ENCODE results near the gene DYRK4. TPM values are rescaled to one million over a fixed set of nuclear protein-coding genes. Genes with fewer than 3 reads are reported as not detected.

DYRK4 gene
- total RNA-seq, 1 donor from 2014 or later, result 30.1 TPM

DNA sequence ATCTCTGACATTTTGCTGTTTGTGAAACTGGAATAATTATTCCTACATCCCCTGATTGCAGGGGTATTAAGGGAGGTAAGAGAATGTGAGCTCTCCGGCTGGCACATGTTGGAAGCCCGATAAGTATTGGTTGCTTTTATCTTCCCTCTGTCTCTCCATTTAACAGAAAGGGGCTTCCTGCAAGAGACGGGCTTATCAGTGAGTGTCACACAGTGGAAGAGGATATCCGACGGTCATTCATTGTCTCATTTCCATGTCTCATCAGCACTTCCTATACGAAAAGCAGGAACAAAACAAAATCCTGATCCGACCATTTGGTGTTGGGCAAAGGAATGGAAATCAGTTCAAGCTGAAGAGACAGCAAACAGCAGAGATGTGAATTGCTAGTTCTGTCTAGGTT lies 10.7 kb downstream of the DYRK4 start:
- no peaks in the 10 kb centered on the region for H3K4me1 Mint-ChIP-seq (ENCODE audit: low read depth)
- H3K36me3 Mint-ChIP-seq (ENCODE audit: low read depth), result no peaks in the 10 kb centered on the region
- no peaks in the 10 kb centered on the region for H3K9me3 Mint-ChIP-seq
- DNase-seq (ENCODE audit: low spot score), result no peak
- peaks cover 7% of the 10 kb centered on the region for H3K27me3 Mint-ChIP-seq (ENCODE audit: low read depth)
- H3K27ac Mint-ChIP-seq, result no peak overlapping the region
- intact Hi-C loops (cut with micrococcal nuclease), result no loop called here
- no peak overlapping the region for H3K4me3 Mint-ChIP-seq (ENCODE audit: low read depth)

- peaks cover 7% of the 10 kb centered on the region for H3K27me3 Mint-ChIP-seq (ENCODE audit: low read depth)
- H3K4me1 Mint-ChIP-seq (ENCODE audit: low read depth), result no peaks in the 10 kb centered on the region
- intact Hi-C loops (cut with micrococcal nuclease), result no loop called here
- DNase-seq (ENCODE audit: low spot score), result no peak
- H3K9me3 Mint-ChIP-seq, result no peaks in the 10 kb centered on the region
- no peak overlapping the region for H3K27ac Mint-ChIP-seq
- H3K36me3 Mint-ChIP-seq (ENCODE audit: low read depth), result no peaks in the 10 kb centered on the region
- no peak overlapping the region for H3K4me3 Mint-ChIP-seq (ENCODE audit: low read depth)
These were observed 17.5 kb downstream of the DYRK4 start for GRCh38 chr12:4579305-4580102.

- H3K27ac Mint-ChIP-seq, result no peak overlapping the region
- H3K9me3 Mint-ChIP-seq, result no peaks in the 10 kb centered on the region
These were observed 18.3 kb downstream of the DYRK4 start for GRCh38 chr12:4580281-4580688.

GRCh38 chr12:4584281-4584680 lies 22.3 kb downstream of the DYRK4 start:
- Mint-ChIP-seq H3K36me3 (ENCODE audit: low read depth) (no peaks in the 10 kb centered on the region), H3K9me3 (no peaks in the 10 kb centered on the region), H3K27me3 (ENCODE audit: low read depth) (peaks cover 3% of the 10 kb centered on the region), H3K4me1 (ENCODE audit: low read depth) (no peaks in the 10 kb centered on the region), H3K4me3 (ENCODE audit: low read depth) (no peak overlapping the region), H3K27ac (no peak overlapping the region)
- DNase-seq (ENCODE audit: low spot score), result no peak
- intact Hi-C loops (cut with micrococcal nuclease), result no loop called here

More at GRCh38 chr12:4580281-4580688, 18.3 kb downstream of the DYRK4 start:
- intact Hi-C loops (cut with micrococcal nuclease), result no loop called here
- DNase-seq (ENCODE audit: low spot score), result no peak
- Mint-ChIP-seq H3K4me3 (ENCODE audit: low read depth) (no peak overlapping the region), H3K36me3 (ENCODE audit: low read depth) (no peaks in the 10 kb centered on the region), H3K27me3 (ENCODE audit: low read depth) (peaks cover 7% of the 10 kb centered on the region), H3K4me1 (ENCODE audit: low read depth) (no peaks in the 10 kb centered on the region)

- Mint-ChIP-seq H3K9me3 (no peaks in the 10 kb centered on the region), H3K4me1 (ENCODE audit: low read depth) (no peaks in the 10 kb centered on the region), H3K4me3 (ENCODE audit: low read depth) (no peak overlapping the region), H3K27ac (no peak overlapping the region), H3K27me3 (ENCODE audit: low read depth) (peaks cover 3% of the 10 kb centered on the region), H3K36me3 (ENCODE audit: low read depth) (no peaks in the 10 kb centered on the region)
- intact Hi-C loops (cut with micrococcal nuclease), result no loop called here
- no peak for DNase-seq (ENCODE audit: low spot score)
These were observed 22.9 kb downstream of the DYRK4 start for GRCh38 chr12:4584896-4585295.

- H3K4me1 Mint-ChIP-seq (ENCODE audit: low read depth), result no peaks in the 10 kb centered on the region
- DNase-seq (ENCODE audit: low spot score), result no peak
- H3K27me3 Mint-ChIP-seq (ENCODE audit: low read depth), result peaks cover 4% of the 10 kb centered on the region
- intact Hi-C loops (cut with micrococcal nuclease), result no loop called here
- H3K4me3 Mint-ChIP-seq (ENCODE audit: low read depth), result no peak overlapping the region
- no peaks in the 10 kb centered on the region for H3K36me3 Mint-ChIP-seq (ENCODE audit: low read depth)
- H3K27ac Mint-ChIP-seq, result no peak overlapping the region
- H3K9me3 Mint-ChIP-seq, result no peaks in the 10 kb centered on the region
These were observed 24.5 kb downstream of the DYRK4 start for GRCh38 chr12:4586500-4586899.

DNA sequence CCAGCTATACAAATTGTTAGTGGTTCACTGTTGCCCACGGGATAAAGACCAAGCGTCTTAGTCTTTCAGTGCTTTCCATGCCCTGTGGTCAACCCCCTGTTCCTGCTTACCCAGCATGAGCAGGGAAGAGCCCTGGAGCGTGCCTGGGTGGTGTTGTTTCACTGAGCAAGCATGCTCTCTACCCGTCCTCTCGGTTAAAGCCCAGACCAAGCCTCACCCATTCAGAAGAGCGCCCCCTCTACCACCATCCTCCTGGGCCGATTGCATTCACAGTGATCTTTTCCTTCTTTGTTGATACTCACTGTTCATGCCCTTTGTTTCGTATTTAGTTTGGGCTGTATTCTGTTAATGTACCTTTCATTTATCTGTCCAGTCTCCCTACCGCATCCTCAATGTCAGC lies 25.1 kb downstream of the DYRK4 start:
- no peak for DNase-seq (ENCODE audit: low spot score)
- H3K4me3 Mint-ChIP-seq (ENCODE audit: low read depth), result no peak overlapping the region
- no peaks in the 10 kb centered on the region for H3K4me1 Mint-ChIP-seq (ENCODE audit: low read depth)
- no peaks in the 10 kb centered on the region for H3K9me3 Mint-ChIP-seq
- intact Hi-C loops (cut with micrococcal nuclease), result no loop called here
- H3K27me3 Mint-ChIP-seq (ENCODE audit: low read depth), result peaks cover 4% of the 10 kb centered on the region
- H3K27ac Mint-ChIP-seq, result no peak overlapping the region
- H3K36me3 Mint-ChIP-seq (ENCODE audit: low read depth), result no peaks in the 10 kb centered on the region

- no peak for DNase-seq (ENCODE audit: low spot score)
- intact Hi-C loops (cut with micrococcal nuclease), result no loop called here
- Mint-ChIP-seq H3K4me3 (ENCODE audit: low read depth) (no peak overlapping the region), H3K9me3 (no peaks in the 10 kb centered on the region), H3K36me3 (ENCODE audit: low read depth) (no peaks in the 10 kb centered on the region), H3K27me3 (ENCODE audit: low read depth) (peaks cover 7% of the 10 kb centered on the region), H3K4me1 (ENCODE audit: low read depth) (no peaks in the 10 kb centered on the region), H3K27ac (no peak overlapping the region)
These were observed 26.9 kb downstream of the DYRK4 start for GRCh38 chr12:4588916-4589315.

DNA sequence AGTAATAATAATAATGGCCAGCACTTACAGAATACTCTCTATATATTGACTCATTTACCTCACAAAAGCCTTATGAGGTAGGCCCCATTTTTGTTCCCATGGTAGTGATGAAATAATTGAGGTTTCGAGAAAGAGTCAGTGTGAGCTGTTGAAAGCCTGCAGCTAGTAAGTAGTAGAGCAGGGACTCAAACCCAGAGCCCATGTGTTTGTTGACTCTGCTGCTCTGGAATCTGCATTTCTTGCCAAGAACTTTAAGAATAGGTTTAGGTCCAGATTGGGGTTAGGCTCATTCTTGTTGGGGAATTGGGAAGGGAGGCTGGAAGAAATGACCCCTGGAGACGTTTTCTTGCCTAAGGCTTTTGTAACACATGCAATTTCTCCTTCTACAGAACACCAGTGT lies 27.9 kb downstream of the DYRK4 start:
- intact Hi-C loops (cut with micrococcal nuclease), result no loop called here
- Mint-ChIP-seq H3K27ac (no peak overlapping the region), H3K4me3 (ENCODE audit: low read depth) (no peak overlapping the region), H3K27me3 (ENCODE audit: low read depth) (peaks cover 9% of the 10 kb centered on the region), H3K36me3 (ENCODE audit: low read depth) (no peaks in the 10 kb centered on the region), H3K4me1 (ENCODE audit: low read depth) (no peaks in the 10 kb centered on the region), H3K9me3 (no peaks in the 10 kb centered on the region)
- no peak for DNase-seq (ENCODE audit: low spot score)

GRCh38 chr12:4591180-4591687 lies 29.2 kb downstream of the DYRK4 start:
- Mint-ChIP-seq H3K4me3 (ENCODE audit: low read depth) (no peak overlapping the region), H3K36me3 (ENCODE audit: low read depth) (no peaks in the 10 kb centered on the region), H3K27me3 (ENCODE audit: low read depth) (peaks cover 11% of the 10 kb centered on the region), H3K9me3 (no peaks in the 10 kb centered on the region), H3K27ac (no peak overlapping the region), H3K4me1 (ENCODE audit: low read depth) (no peaks in the 10 kb centered on the region)
- no peak for DNase-seq (ENCODE audit: low spot score)
- intact Hi-C loops (cut with micrococcal nuclease), result no loop called here

DNA sequence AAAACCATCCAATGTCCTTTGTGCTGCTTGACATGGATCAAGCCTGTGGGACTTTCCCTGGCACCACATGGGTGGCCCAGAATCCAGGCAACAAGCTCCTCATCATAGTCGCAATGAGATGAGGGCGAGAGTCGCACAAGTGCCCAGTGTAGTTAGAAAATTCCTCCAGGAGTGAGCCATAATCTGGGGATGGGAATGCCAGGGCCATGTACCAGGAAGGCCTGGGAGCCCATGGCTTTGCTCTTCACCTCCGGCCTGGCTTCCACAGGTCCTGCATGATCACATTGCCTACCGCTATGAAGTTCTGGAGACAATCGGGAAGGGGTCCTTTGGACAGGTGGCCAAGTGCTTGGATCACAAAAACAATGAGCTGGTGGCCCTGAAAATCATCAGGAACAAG lies 33.9 kb downstream of the DYRK4 start:
- Mint-ChIP-seq H3K4me3 (ENCODE audit: low read depth) (no peak overlapping the region), H3K4me1 (ENCODE audit: low read depth) (no peaks in the 10 kb centered on the region), H3K27ac (no peak overlapping the region), H3K27me3 (ENCODE audit: low read depth) (peaks cover 13% of the 10 kb centered on the region), H3K36me3 (ENCODE audit: low read depth) (no peaks in the 10 kb centered on the region), H3K9me3 (no peaks in the 10 kb centered on the region)
- intact Hi-C loops (cut with micrococcal nuclease), result no loop called here
- DNase-seq (ENCODE audit: low spot score), result no peak

GRCh38 chr12:4603421-4603820 lies 41.4 kb downstream of the DYRK4 start:
- Mint-ChIP-seq H3K4me1 (ENCODE audit: low read depth) (peaks cover 12% of the 10 kb centered on the region), H3K9me3 (no peaks in the 10 kb centered on the region), H3K36me3 (ENCODE audit: low read depth) (no peaks in the 10 kb centered on the region), H3K27ac (no peak overlapping the region), H3K4me3 (ENCODE audit: low read depth) (no peak overlapping the region), H3K27me3 (ENCODE audit: low read depth) (peaks cover 20% of the 10 kb centered on the region)
- intact Hi-C loops (cut with micrococcal nuclease), result loop anchor here (10.0 kb wide), 1 partner anchor 151 kb away; no protein-coding TSS in a partner anchor
- DNase-seq (ENCODE audit: low spot score), result no peak

- peaks cover 20% of the 10 kb centered on the region for H3K27me3 Mint-ChIP-seq (ENCODE audit: low read depth)
- H3K4me3 Mint-ChIP-seq (ENCODE audit: low read depth), result no peak overlapping the region
- intact Hi-C loops (cut with micrococcal nuclease), result loop anchor here (1.0 to 10.0 kb wide), 2 partner anchors 45 to 151 kb away; partner anchors contain the start of genes AKAP3 and NDUFA9
- peaks cover 12% of the 10 kb centered on the region for H3K4me1 Mint-ChIP-seq (ENCODE audit: low read depth)
- H3K9me3 Mint-ChIP-seq, result no peaks in the 10 kb centered on the region
- DNase-seq (ENCODE audit: low spot score), result no peak
- no peak overlapping the region for H3K27ac Mint-ChIP-seq
- no peaks in the 10 kb centered on the region for H3K36me3 Mint-ChIP-seq (ENCODE audit: low read depth)
These were observed 41.9 kb downstream of the DYRK4 start for GRCh38 chr12:4603946-4604345.

Data from activated T-helper 2 cell treated with anti-CD3 and anti-CD28 coated beads, Interferon-gamma antibody, Interleukin-2, Interleukin-4, amounts not matched to agents 10 μg/mL and 5 μg/mL and 100 μg/mL, durations not matched to agents 14 hours and 24 hours and 36 hours (primary cell).